ENCODE results near the gene ELOF1. TPM values are rescaled to one million over a fixed set of nuclear protein-coding genes. Genes with fewer than 3 reads are reported as not detected.

ELOF1 gene
- total and polyA plus RNA-seq, 2 of the 13 experiments (the other 11 are each of a cell fraction or from before 2014, with no cell fraction given) = 14.5 to 43.2 TPM

GRCh38 chr19:11505504-11506100, 53.4 kb downstream of the ELOF1 start, which contains the start of gene ZNF653 (continued):
- TF ChIP-seq HNRNPK (IDR thresholded peaks at IDR 0.05; ENCODE audit: low read depth, low read length, poor library complexity, severe bottlenecking) = peak; percentile 22
- TF ChIP-seq, protein P1, sequence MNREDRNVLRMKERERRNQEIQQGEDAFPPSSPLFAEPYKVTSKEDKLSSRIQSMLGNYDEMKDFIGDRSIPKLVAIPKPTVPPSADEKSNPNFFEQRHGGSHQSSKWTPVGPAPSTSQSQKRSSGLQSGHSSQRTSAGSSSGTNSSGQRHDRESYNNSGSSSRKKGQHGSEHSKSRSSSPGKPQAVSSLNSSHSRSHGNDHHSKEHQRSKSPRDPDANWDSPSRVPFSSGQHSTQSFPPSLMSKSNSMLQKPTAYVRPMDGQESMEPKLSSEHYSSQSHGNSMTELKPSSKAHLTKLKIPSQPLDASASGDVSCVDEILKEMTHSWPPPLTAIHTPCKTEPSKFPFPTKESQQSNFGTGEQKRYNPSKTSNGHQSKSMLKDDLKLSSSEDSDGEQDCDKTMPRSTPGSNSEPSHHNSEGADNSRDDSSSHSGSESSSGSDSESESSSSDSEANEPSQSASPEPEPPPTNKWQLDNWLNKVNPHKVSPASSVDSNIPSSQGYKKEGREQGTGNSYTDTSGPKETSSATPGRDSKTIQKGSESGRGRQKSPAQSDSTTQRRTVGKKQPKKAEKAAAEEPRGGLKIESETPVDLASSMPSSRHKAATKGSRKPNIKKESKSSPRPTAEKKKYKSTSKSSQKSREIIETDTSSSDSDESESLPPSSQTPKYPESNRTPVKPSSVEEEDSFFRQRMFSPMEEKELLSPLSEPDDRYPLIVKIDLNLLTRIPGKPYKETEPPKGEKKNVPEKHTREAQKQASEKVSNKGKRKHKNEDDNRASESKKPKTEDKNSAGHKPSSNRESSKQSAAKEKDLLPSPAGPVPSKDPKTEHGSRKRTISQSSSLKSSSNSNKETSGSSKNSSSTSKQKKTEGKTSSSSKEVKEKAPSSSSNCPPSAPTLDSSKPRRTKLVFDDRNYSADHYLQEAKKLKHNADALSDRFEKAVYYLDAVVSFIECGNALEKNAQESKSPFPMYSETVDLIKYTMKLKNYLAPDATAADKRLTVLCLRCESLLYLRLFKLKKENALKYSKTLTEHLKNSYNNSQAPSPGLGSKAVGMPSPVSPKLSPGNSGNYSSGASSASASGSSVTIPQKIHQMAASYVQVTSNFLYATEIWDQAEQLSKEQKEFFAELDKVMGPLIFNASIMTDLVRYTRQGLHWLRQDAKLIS (CRISPR knock-in tag; IDR thresholded peaks at IDR 0.05) = no peak
- no peak for TF ChIP-seq ZNF383 (CRISPR knock-in tag; IDR thresholded peaks at IDR 0.05; ENCODE audit: borderline replicate concordance)
- TF ChIP-seq ZNF660 (CRISPR knock-in tag; IDR thresholded peaks at IDR 0.05; ENCODE audit: borderline replicate concordance, low read depth) = no peak
- peak; percentile 50; the same call in 1 of the 2 replicates for TF ChIP-seq MYC (CRISPR knock-in tag; IDR thresholded peaks at IDR 0.05; ENCODE audit: borderline replicate concordance)
- TF ChIP-seq ZBTB3 (CRISPR knock-in tag; IDR thresholded peaks at IDR 0.05; ENCODE audit: borderline replicate concordance, low read depth) = peak; percentile 87; the same call in 1 of the 2 replicates
- TF ChIP-seq RBM22 (optimal IDR thresholded peaks at IDR 0.05; ENCODE audit: low read length) = peak; percentile 64
- TF ChIP-seq ZNF75D (CRISPR knock-in tag; IDR thresholded peaks at IDR 0.05; ENCODE audit: borderline replicate concordance) = no peak
- TF ChIP-seq ZNF292 (CRISPR knock-in tag; IDR thresholded peaks at IDR 0.05; ENCODE audit: borderline replicate concordance, low read depth) = no peak
- TF ChIP-seq RAD21 (CRISPR knock-in tag; IDR thresholded peaks at IDR 0.05) = 0 out of 2 replicates have a peak, but pooled peaks have one; percentile 28
- 0 out of 2 replicates have a peak, but pooled peaks have one; percentile 24 for TF ChIP-seq STAT6 (CRISPR knock-in tag; IDR thresholded peaks at IDR 0.05; ENCODE audit: borderline replicate concordance)
- TF ChIP-seq MXD4 (CRISPR knock-in tag; IDR thresholded peaks at IDR 0.05) = peak; percentile 80; the same call in 1 of the 2 replicates
- peak; percentile 16; the same call in 1 of the 2 replicates for TF ChIP-seq IRF2 (CRISPR knock-in tag; IDR thresholded peaks at IDR 0.05)
- TF ChIP-seq, protein P2, sequence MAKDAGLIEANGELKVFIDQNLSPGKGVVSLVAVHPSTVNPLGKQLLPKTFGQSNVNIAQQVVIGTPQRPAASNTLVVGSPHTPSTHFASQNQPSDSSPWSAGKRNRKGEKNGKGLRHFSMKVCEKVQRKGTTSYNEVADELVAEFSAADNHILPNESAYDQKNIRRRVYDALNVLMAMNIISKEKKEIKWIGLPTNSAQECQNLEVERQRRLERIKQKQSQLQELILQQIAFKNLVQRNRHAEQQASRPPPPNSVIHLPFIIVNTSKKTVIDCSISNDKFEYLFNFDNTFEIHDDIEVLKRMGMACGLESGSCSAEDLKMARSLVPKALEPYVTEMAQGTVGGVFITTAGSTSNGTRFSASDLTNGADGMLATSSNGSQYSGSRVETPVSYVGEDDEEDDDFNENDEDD (CRISPR knock-in tag; IDR thresholded peaks at IDR 0.05; ENCODE audit: borderline replicate concordance) = peak; percentile 76; the same call in 1 of the 2 replicates
- TF ChIP-seq HDAC1 (CRISPR knock-in tag; IDR thresholded peaks at IDR 0.05) = peak; percentile 52
- TF ChIP-seq BCL6 (CRISPR knock-in tag; IDR thresholded peaks at IDR 0.05) = no peak
- no peak for TF ChIP-seq MTF1 (CRISPR knock-in tag; IDR thresholded peaks at IDR 0.05)
- peak; percentile 31; the same call in 1 of the 2 replicates for TF ChIP-seq ZNF274 (CRISPR knock-in tag; IDR thresholded peaks at IDR 0.05)
- TF ChIP-seq AHR (CRISPR knock-in tag; IDR thresholded peaks at IDR 0.05) = 0 out of 2 replicates have a peak, but pooled peaks have one; percentile 38
- TF ChIP-seq, protein P3, sequence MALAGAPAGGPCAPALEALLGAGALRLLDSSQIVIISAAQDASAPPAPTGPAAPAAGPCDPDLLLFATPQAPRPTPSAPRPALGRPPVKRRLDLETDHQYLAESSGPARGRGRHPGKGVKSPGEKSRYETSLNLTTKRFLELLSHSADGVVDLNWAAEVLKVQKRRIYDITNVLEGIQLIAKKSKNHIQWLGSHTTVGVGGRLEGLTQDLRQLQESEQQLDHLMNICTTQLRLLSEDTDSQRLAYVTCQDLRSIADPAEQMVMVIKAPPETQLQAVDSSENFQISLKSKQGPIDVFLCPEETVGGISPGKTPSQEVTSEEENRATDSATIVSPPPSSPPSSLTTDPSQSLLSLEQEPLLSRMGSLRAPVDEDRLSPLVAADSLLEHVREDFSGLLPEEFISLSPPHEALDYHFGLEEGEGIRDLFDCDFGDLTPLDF (CRISPR knock-in tag; IDR thresholded peaks at IDR 0.05) = peak; percentile 68; the same call in 1 of the 2 replicates
- peak; percentile 65 for TF ChIP-seq SAP130 (CRISPR knock-in tag; IDR thresholded peaks at IDR 0.05; ENCODE audit: low read depth)
